Calu3 (cell line): Measurements from ENCODE around the gene SDK2. TPM values are rescaled to one million over a fixed set of nuclear protein-coding genes. Genes with fewer than 3 reads are reported as not detected.

ENCODE experiments used
- BruUV-seq: library from RNA; stranded (reverse); fragments of 400-500 nt; replicated peaks from 2 replicates; lab custom pipeline; 2021; lab: Mats Ljungman, UMichigan
- CTCF ChIA-PET: fragments of 300-600 bp; sonication (Branson Sonifier 250); formaldehyde crosslinking; loops from one replicate; lab custom pipeline; 2022; ENCODE audit warnings: antibody characterized with exemption; lab: Charles Lee
- DNase-seq: peaks from one replicate; pipeline ENCODE4 v3.0.0; 2022
- H3K27ac Mint-ChIP-seq: one replicate; pipeline ENCODE4 v1.8.0; 2022; ENCODE audit warnings: mixed read lengths; ENCODE audit not compliant: unreplicated experiment
- H3K27me3 Mint-ChIP-seq: one replicate; pipeline ENCODE4 v1.8.0; 2022; ENCODE audit warnings: mixed read lengths; ENCODE audit not compliant: unreplicated experiment
- H3K36me3 Mint-ChIP-seq: one replicate; pipeline ENCODE4 v1.8.0; 2022; ENCODE audit warnings: mild to moderate bottlenecking, moderate library complexity, mixed read lengths; ENCODE audit not compliant: insufficient read depth, unreplicated experiment
- H3K4me1 Mint-ChIP-seq: one replicate; pipeline ENCODE4 v1.8.0; 2022; ENCODE audit warnings: mild to moderate bottlenecking, low read depth, mixed read lengths; ENCODE audit not compliant: unreplicated experiment
- H3K4me3 Mint-ChIP-seq: one replicate; pipeline ENCODE4 v1.8.0; 2022; ENCODE audit warnings: mild to moderate bottlenecking, low read depth, moderate library complexity, mixed read lengths; ENCODE audit not compliant: unreplicated experiment
- H3K9me3 Mint-ChIP-seq: one replicate; pipeline ENCODE4 v1.8.0; 2022; ENCODE audit warnings: low read depth, mixed read lengths; ENCODE audit not compliant: unreplicated experiment
- intact Hi-C: fragments of 100-400 bp; cut with micrococcal nuclease; formaldehyde crosslinking; loops from one replicate; pipeline ENCODE4 v1.10.0; 2022; ENCODE audit not compliant: unreplicated experiment
- total RNA-seq: library from RNA; stranded (reverse); gene quantifications from 2 replicates; pipeline ENCODE4 v1.2.3, GENCODE V29; 2022
- TF ChIP-seq, protein P1 (sequence below): fragments of 200-600 bp; IDR thresholded peaks from one replicate; pipeline ENCODE4 v1.8.0; 2022; ENCODE audit warnings: antibody characterized with exemption; ENCODE audit not compliant: unreplicated experiment

Gene SDK2
- total RNA-seq, 1 experiment from 2014 or later, result not detected

DNA sequence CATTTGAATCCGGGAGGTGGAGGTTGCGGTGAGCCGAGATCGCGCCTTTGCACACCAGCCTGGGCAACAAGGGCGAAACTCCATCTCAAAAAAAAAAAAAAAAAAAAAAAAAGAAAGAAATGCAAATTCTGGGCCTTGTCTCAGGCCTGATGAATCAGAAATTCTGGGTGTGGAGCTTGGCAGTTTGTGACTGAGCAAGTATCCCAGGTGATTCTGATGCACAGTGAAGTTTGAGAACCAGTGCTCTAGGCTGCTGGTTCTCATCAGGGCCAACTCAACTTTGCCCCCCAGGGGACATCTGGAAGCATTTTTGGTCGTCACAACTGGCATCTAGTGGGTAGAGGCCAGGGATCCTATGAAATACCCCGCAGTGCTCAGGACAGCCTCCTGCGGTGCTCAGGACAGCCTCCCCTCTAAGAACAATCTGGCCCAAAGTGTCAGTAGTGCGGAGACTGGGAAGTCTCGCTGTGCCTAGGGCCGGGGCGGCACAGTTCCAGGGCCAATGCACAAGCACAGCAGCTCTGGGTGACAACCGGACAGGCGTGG lies 55.9 kb downstream of the SDK2 start:
- TF ChIP-seq, protein P1, sequence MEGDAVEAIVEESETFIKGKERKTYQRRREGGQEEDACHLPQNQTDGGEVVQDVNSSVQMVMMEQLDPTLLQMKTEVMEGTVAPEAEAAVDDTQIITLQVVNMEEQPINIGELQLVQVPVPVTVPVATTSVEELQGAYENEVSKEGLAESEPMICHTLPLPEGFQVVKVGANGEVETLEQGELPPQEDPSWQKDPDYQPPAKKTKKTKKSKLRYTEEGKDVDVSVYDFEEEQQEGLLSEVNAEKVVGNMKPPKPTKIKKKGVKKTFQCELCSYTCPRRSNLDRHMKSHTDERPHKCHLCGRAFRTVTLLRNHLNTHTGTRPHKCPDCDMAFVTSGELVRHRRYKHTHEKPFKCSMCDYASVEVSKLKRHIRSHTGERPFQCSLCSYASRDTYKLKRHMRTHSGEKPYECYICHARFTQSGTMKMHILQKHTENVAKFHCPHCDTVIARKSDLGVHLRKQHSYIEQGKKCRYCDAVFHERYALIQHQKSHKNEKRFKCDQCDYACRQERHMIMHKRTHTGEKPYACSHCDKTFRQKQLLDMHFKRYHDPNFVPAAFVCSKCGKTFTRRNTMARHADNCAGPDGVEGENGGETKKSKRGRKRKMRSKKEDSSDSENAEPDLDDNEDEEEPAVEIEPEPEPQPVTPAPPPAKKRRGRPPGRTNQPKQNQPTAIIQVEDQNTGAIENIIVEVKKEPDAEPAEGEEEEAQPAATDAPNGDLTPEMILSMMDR, result no peak
- H3K27ac Mint-ChIP-seq, result no peak overlapping the region
- no TSS peak for BruUV-seq
- H3K4me3 Mint-ChIP-seq, result no peak overlapping the region
- no peaks in the 10 kb centered on the region for H3K9me3 Mint-ChIP-seq
- peaks cover 99% of the 10 kb centered on the region for H3K27me3 Mint-ChIP-seq
- CTCF ChIA-PET, result no interaction called here
- no peaks in the 10 kb centered on the region for H3K36me3 Mint-ChIP-seq
- DNase-seq, result no peak
- no peaks in the 10 kb centered on the region for H3K4me1 Mint-ChIP-seq
- intact Hi-C loops, result no loop called here

DNA sequence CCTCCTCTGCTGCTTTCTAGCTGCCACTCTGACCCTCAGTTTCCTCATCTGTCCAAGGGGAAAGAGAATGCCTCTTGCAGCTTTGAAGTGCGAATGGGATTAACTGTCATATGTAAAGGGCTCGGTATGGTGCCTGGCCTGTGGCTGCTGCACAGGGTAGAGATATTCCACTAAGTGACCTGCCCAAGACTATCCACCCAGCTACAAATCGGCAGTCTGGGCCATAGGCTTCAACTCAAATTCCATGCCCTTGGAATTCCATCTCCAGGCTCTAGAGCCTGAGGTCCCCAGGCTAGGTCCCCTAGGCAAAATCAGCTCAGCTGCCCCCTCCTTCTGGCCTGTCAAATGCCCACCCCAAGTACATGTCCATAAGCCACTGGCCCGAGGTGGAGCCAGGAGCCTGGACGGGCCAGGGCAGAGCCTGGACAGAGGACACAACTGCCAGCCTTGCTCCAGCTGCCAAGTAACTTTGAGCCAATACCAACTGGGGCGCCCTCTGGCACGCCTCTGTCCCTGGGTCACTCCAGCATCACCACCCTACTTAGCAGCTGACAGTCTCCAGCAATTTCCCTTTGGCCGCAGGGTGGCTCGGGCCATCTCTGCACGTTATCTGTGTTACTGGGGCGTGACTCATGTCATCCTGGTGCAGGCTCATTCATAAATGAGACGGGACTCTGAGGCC lies 57.2 kb downstream of the SDK2 start:
- no peaks in the 10 kb centered on the region for H3K4me1 Mint-ChIP-seq
- CTCF ChIA-PET, result interaction anchor here (0.7 kb wide), 1 partner anchor 9 kb away, joined by 3 read pairs; no protein-coding TSS in a partner anchor
- intact Hi-C loops, result no loop called here

DNA sequence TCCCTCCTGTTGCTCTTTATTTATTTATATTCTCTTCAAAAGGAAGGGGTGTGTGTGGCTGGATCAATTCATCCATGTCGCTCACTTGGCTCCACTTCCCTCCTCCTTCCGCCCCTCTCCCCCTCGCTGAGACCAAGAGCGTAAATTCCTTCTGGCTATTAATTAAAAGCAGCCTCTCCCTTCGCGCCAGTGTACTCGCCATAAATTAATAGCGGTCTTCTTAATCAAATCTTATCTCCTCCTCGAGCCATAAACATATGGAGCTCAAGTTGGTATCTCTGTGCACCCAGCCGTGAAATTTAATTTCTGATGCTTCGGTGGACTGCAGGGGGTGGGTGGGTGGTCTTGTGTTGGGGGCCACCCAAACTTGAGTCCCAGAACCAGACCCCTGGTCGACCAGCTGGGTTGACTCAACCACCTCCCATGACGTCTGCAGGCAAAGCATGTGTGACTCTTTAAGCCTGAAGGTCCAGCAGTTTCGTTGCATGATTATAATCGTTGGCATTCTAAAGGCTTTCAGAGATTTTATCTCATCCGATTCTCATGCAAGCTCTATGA lies 57.9 kb downstream of the SDK2 start:
- Mint-ChIP-seq H3K9me3 (no peaks in the 10 kb centered on the region), H3K4me3 (no peak overlapping the region), H3K36me3 (no peaks in the 10 kb centered on the region), H3K27me3 (peaks cover 99% of the 10 kb centered on the region), H3K4me1 (no peaks in the 10 kb centered on the region), H3K27ac (no peak overlapping the region)
- intact Hi-C loops, result no loop called here
- DNase-seq, result no peak
- CTCF ChIA-PET, result no interaction called here
- TF ChIP-seq, protein P1, result no peak
- no TSS peak for BruUV-seq

More for the DNA sequence above, 57.2 kb downstream of the SDK2 start:
- DNase-seq, result peak; percentile 19
- H3K27ac Mint-ChIP-seq, result no peak overlapping the region
- no peak overlapping the region for H3K4me3 Mint-ChIP-seq
- H3K27me3 Mint-ChIP-seq, result peaks cover 99% of the 10 kb centered on the region
- TF ChIP-seq, protein P1, result no peak
- H3K36me3 Mint-ChIP-seq, result no peaks in the 10 kb centered on the region
- no peaks in the 10 kb centered on the region for H3K9me3 Mint-ChIP-seq
- BruUV-seq, result no TSS peak

DNA sequence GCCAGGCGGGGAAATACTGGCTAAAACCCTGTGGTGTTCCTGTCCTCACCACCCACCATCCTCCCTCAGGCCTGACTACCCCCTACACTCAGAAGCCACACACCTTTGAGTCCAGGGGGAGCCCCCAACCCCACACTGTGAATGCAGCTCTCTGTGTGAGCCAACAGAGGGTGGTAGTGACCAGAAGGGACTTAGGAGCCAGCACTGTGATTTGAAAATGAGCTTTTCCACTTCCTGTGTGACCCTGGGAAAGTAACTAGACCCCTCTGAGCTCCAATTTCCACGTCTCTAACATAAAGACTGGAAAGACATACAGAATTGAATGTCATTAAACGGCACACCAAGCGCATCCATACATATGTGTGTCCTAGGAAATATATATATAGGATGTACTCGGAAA lies 58.7 kb downstream of the SDK2 start:
- H3K4me3 Mint-ChIP-seq, result no peak overlapping the region
- CTCF ChIA-PET, result no interaction called here
- TF ChIP-seq, protein P1, result no peak
- peaks cover 96% of the 10 kb centered on the region for H3K27me3 Mint-ChIP-seq
- no peaks in the 10 kb centered on the region for H3K4me1 Mint-ChIP-seq
- no peak for DNase-seq
- no peaks in the 10 kb centered on the region for H3K36me3 Mint-ChIP-seq
- H3K27ac Mint-ChIP-seq, result no peak overlapping the region
- no TSS peak for BruUV-seq
- no peaks in the 10 kb centered on the region for H3K9me3 Mint-ChIP-seq
- intact Hi-C loops, result no loop called here
